COLO668 (cell line): Measurements from ENCODE around the gene MRPL24.

Experiments used
- DNase-seq: peaks from one replicate; lab custom pipeline; 2025; ENCODE audit not compliant: unreplicated experiment; lab: John Stamatoyannopoulos, UW

The MRPL24 gene

GRCh38 chr1:156692925-156693847 lies 47.7 kb downstream of the MRPL24 start:
- DNase-seq, result peak; percentile 69

- DNase-seq, result no peak
These were observed 48.4 kb downstream of the MRPL24 start for GRCh38 chr1:156692441-156692924.

DNA sequence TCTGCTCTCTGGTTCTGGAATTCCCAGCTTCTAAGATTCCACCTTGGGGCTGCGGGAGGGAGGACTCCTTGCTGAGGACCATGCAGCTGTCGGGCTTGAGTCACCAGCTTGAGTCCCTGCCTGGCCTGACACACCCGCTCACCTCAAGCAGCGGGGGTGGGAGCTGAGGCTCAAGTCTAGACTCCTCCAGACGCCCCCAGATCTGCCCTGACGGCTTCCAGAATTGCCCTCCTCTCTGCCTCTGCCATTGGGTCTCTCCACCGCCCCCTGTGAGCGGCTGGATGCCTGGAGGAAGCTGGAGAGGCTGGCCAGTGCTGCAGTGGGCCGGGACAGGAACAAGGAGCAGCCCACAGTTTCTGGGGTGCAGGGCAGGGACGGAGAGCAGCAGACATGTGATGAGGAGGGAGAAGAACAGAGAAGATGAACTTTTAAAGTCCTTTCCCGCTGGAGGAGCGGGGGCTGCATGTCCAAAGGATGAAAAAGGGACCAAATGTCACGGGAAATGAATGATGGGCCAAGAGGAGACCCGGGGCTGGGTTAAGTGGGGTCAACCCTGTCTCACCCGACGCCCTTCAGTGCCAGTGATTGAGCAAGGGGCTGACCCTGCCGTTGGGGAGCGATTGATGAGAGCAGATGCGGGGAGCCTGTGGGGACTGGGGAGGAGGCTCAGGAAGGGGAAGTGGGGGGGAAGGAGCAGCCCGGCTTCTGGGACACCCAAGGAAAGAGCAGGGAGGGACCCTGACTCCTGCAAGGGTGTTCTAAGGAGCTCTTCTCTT lies 49.0 kb downstream of the MRPL24 start:
- no peak for DNase-seq

DNA sequence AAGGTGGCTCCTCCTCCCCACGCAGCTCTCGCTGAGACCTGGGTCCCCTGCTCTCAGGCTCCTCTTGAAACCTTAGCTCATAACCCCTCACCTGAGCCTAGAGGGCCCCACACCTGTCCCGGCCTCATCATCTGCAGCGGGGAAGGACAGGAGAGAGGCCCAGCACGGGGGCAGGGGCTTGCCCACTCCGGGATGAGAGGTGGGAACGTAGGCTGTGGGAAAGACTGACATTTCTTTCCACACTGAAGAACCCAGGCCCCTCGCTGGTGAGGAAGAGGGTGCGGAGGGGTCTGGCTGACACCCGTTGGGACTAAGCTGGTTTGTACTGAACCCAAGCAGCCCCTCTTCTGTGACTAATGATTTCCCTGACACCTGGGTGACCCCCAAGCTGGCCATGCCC lies 49.7 kb downstream of the MRPL24 start:
- DNase-seq, result no peak

DNA sequence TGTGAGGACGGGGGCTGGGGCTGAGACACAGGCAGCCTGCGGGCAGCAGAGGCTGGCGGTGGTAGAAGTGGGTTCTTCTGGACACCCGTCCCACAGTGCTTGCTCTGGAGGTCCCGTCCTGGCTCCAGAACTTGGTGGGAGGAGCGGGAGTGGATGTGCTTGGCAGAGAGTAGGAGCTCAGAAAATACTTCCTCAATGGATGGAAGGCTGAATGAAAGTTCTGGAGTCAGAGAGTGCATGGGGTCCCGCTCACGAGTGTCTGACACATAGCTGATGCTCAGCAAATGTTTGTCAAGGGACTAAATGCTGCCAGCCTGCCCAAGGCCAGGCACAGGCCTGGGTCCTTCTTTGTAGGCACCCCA lies 50.2 kb downstream of the MRPL24 start:
- no peak for DNase-seq

DNA sequence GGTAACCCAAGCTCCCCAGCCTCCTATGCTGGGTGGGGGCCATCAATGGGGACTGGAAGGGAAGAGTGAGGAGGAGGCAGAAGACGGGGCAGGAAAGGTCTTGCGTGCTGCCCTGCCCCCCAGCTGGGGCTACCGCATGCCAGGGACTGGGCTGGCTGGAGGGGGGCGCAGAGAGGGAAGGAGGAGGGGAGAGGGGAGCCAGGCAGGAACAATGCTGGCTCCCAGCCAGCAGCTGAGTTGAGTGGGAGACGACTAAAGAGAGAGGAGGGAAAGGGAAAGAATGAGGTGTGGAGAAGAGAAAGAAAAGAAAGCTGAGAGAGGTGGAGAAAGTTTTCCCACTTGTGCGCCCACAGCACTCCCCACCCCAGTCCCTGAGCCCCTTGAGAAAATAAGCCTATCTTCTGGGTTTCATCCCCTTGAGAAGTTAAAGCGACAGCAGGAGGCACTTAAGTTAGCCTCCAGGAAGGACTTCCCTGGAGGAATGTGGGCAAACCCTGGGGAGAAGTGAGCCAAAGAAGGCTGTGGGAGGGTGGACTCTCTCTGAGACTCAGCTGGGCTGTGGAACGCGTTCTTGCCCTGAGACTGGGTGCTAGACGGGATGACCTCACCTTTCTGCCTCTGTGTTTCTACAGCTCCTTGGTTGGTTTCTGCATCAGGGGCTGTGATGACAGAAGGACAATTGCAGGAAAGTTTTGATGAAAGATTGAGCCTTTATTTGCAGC lies 50.8 kb downstream of the MRPL24 start:
- no peak for DNase-seq

- DNase-seq, result peak; percentile 78
These were observed 51.6 kb downstream of the MRPL24 start for GRCh38 chr1:156689035-156689952.
